B cell (primary cell): Measurements from ENCODE around the gene RIMBP3B.
"Not testable (repeated sequence)": the region's sequence is repeated elsewhere in the genome, so short reads cannot be mapped to it uniquely, and the experiment has no call there.

Experiments used
- CTCF ChIP-seq: fragments of 200-600 bp; IDR thresholded peaks from one replicate; pipeline ENCODE4 v1.8.0; 2022; ENCODE audit warnings: antibody characterized with exemption, mild to moderate bottlenecking
- EZH2 ChIP-seq: IDR thresholded peaks from 2 replicates; pipeline ENCODE4 v1.6.1; 2012; ENCODE audit warnings: borderline replicate concordance, low read depth, mild to moderate bottlenecking, moderate library complexity, low read length; ENCODE audit not compliant: insufficient read depth, poor library complexity, severe bottlenecking

- TF ChIP-seq EZH2, CTCF: not testable (repeated sequence)
Observed at GRCh38 chr22:21438013-21438412, 54.5 kb downstream of the RIMBP3B start.
